HL-60 (cell line): ENCODE results near the gene EHD4.

Experiments
- DNase-seq, 2 experiments: peaks; one replicate each; pipeline ENCODE4 v3.0.0-alpha.2; 2010 to 2020; ENCODE audit warnings: low read depth in 1 of 2, low spot score in 1 of 2
- H3K27ac ChIP-seq: fragments of 250-450 bp; sonication (Bioruptor Pico); replicated peaks from 2 replicates; pipeline ENCODE4 v1.5.1; 2020; ENCODE audit warnings: mild to moderate bottlenecking, moderate library complexity
- H3K27me3 ChIP-seq: fragments of 250-450 bp; sonication (Bioruptor Pico); 2 replicates; pipeline ENCODE4 v1.5.1; 2021; ENCODE audit warnings: mild to moderate bottlenecking, moderate library complexity; ENCODE audit not compliant: insufficient read depth, poor library complexity, severe bottlenecking
- H3K4me3 ChIP-seq: replicated peaks from 2 replicates; pipeline ENCODE4 v1.5.1; 2011; ENCODE audit warnings: mild to moderate bottlenecking, control low read depth, low read length; ENCODE audit not compliant: insufficient read depth
- GABPA ChIP-seq: IDR thresholded peaks from 2 replicates; pipeline ENCODE4 v1.6.1; 2012; ENCODE audit warnings: low read depth
- POLR2AphosphoS5 ChIP-seq: IDR thresholded peaks from 2 replicates; pipeline ENCODE4 v1.6.1; 2012; ENCODE audit warnings: low read depth
- SPI1 ChIP-seq: IDR thresholded peaks from 2 replicates; pipeline ENCODE4 v1.6.1; 2012; ENCODE audit warnings: low read depth, mild to moderate bottlenecking, borderline replicate concordance
- TF ChIP-seq, protein P1 (sequence below): IDR thresholded peaks from 2 replicates; pipeline ENCODE4 v1.6.1; 2012; ENCODE audit warnings: low read depth; ENCODE audit not compliant: insufficient replicate concordance
- TF ChIP-seq, protein P2 (sequence below): IDR thresholded peaks from one replicate; pipeline ENCODE4 v1.5.1; 2011; ENCODE audit warnings: low read length, control low read depth, inconsistent platforms; ENCODE audit not compliant: insufficient read depth

Gene EHD4

DNA sequence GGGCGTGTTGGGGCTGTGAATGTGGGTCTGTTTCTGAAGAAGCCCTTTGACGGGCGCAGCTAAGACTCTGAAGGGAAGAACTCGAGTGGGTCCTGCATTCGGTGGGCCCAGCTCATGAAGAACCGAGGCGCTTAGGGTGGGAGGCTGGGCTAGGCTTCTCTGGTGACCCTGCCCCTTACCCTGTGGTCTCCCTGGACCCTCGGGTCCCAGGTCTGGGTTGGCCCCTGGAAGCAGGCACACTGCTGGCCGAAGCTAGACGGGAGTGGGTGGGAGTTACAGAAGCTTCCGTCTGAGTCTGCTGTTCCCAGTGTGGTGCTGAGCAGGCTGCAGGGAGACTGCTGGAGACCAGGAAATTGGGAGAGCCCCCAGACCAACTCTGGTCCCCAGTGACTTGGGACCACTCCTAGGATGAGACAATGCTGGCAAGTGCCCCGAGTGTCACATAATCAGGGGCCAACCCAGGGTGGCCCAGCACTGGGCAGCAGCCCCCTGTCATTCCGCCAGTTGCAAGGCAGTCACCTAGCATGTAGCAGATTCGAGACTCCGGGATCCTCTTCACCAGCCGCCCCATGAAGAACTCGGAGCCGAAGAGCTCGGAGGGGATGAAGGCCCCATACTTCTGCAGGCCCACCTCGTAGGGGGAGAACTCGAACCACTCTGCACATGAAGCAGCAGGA, 16.7 kb upstream of the EHD4 start:
- TF ChIP-seq GABPA (no peak), POLR2AphosphoS5 (no peak), SPI1 (no peak)
- TF ChIP-seq, protein P1, sequence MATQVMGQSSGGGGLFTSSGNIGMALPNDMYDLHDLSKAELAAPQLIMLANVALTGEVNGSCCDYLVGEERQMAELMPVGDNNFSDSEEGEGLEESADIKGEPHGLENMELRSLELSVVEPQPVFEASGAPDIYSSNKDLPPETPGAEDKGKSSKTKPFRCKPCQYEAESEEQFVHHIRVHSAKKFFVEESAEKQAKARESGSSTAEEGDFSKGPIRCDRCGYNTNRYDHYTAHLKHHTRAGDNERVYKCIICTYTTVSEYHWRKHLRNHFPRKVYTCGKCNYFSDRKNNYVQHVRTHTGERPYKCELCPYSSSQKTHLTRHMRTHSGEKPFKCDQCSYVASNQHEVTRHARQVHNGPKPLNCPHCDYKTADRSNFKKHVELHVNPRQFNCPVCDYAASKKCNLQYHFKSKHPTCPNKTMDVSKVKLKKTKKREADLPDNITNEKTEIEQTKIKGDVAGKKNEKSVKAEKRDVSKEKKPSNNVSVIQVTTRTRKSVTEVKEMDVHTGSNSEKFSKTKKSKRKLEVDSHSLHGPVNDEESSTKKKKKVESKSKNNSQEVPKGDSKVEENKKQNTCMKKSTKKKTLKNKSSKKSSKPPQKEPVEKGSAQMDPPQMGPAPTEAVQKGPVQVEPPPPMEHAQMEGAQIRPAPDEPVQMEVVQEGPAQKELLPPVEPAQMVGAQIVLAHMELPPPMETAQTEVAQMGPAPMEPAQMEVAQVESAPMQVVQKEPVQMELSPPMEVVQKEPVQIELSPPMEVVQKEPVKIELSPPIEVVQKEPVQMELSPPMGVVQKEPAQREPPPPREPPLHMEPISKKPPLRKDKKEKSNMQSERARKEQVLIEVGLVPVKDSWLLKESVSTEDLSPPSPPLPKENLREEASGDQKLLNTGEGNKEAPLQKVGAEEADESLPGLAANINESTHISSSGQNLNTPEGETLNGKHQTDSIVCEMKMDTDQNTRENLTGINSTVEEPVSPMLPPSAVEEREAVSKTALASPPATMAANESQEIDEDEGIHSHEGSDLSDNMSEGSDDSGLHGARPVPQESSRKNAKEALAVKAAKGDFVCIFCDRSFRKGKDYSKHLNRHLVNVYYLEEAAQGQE: no peak
- TF ChIP-seq, protein P2, sequence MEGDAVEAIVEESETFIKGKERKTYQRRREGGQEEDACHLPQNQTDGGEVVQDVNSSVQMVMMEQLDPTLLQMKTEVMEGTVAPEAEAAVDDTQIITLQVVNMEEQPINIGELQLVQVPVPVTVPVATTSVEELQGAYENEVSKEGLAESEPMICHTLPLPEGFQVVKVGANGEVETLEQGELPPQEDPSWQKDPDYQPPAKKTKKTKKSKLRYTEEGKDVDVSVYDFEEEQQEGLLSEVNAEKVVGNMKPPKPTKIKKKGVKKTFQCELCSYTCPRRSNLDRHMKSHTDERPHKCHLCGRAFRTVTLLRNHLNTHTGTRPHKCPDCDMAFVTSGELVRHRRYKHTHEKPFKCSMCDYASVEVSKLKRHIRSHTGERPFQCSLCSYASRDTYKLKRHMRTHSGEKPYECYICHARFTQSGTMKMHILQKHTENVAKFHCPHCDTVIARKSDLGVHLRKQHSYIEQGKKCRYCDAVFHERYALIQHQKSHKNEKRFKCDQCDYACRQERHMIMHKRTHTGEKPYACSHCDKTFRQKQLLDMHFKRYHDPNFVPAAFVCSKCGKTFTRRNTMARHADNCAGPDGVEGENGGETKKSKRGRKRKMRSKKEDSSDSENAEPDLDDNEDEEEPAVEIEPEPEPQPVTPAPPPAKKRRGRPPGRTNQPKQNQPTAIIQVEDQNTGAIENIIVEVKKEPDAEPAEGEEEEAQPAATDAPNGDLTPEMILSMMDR: no peak
- no peak for DNase-seq
- Histone ChIP-seq H3K4me3 (no peak overlapping the region), H3K27ac (no peak overlapping the region), H3K27me3 (no peaks in the 10 kb centered on the region)

- no peaks in the 10 kb centered on the region for H3K27me3 ChIP-seq
- H3K27ac ChIP-seq: no peak overlapping the region
- TF ChIP-seq, protein P2: no peak
- no peak overlapping the region for H3K4me3 ChIP-seq
- no peak for DNase-seq
These were observed 15.5 kb upstream of the EHD4 start for GRCh38 chr15:41987925-41988275.

- Histone ChIP-seq H3K4me3 (no peak overlapping the region), H3K27me3 (no peaks in the 10 kb centered on the region), H3K27ac (no peak overlapping the region)
- DNase-seq: no peak
- no peak for TF ChIP-seq POLR2AphosphoS5
- TF ChIP-seq, protein P2: no peak
These were observed 15.0 kb upstream of the EHD4 start for GRCh38 chr15:41987246-41987924.

- TF ChIP-seq GABPA: no peak
- TF ChIP-seq, protein P1: no peak
- no peak for TF ChIP-seq SPI1
- TF ChIP-seq, protein P2: no peak
- no peak for TF ChIP-seq POLR2AphosphoS5
- Histone ChIP-seq H3K4me3 (no peak overlapping the region), H3K27me3 (no peaks in the 10 kb centered on the region), H3K27ac (no peak overlapping the region)
- DNase-seq: no peak
These were observed 13.1 kb upstream of the EHD4 start for GRCh38 chr15:41985236-41986160.
